ENCODE data around the gene TRIOBP.

The TRIOBP gene

GRCh38 chr22:37747715-37748100 lies 50.9 kb downstream of the TRIOBP start:
- H3K4me3 Mint-ChIP-seq: peak overlapping the region; percentile 89
- peaks cover 2% of the 10 kb centered on the region for H3K27me3 Mint-ChIP-seq (ENCODE audit: low read depth, poor library complexity)
- DNase-seq: no peak
- H3K4me1 Mint-ChIP-seq: peaks cover 73% of the 10 kb centered on the region
- TF ChIP-seq CTCF (IDR thresholded peaks at IDR 0.05): no peak
- no peaks in the 10 kb centered on the region for H3K36me3 Mint-ChIP-seq (ENCODE audit: low read depth)
- no peaks in the 10 kb centered on the region for H3K9me3 Mint-ChIP-seq
- H3K27ac Mint-ChIP-seq: peak overlapping the region; percentile 68

- peak overlapping the region; percentile 89 for H3K4me3 Mint-ChIP-seq
Measured at GRCh38 chr22:37748659-37749058, 51.8 kb downstream of the TRIOBP start.

GRCh38 chr22:37749226-37749625 lies 52.4 kb downstream of the TRIOBP start:
- Mint-ChIP-seq H3K27ac (peak overlapping the region; percentile 45), H3K36me3 (ENCODE audit: low read depth) (peaks cover 4% of the 10 kb centered on the region), H3K27me3 (ENCODE audit: low read depth, poor library complexity) (peaks cover 2% of the 10 kb centered on the region), H3K9me3 (no peaks in the 10 kb centered on the region), H3K4me1 (peaks cover 57% of the 10 kb centered on the region), H3K4me3 (peak overlapping the region; percentile 15)
- no peak for TF ChIP-seq CTCF (IDR thresholded peaks at IDR 0.05)
- DNase-seq: no peak

More at GRCh38 chr22:37748659-37749058, 51.8 kb downstream of the TRIOBP start:
- peak overlapping the region; percentile 89 for H3K27ac Mint-ChIP-seq
- H3K9me3 Mint-ChIP-seq: no peaks in the 10 kb centered on the region
- no peak for DNase-seq
- peaks cover 63% of the 10 kb centered on the region for H3K4me1 Mint-ChIP-seq
- H3K36me3 Mint-ChIP-seq (ENCODE audit: low read depth): peaks cover 4% of the 10 kb centered on the region
- H3K27me3 Mint-ChIP-seq (ENCODE audit: low read depth, poor library complexity): peaks cover 2% of the 10 kb centered on the region
- TF ChIP-seq CTCF (IDR thresholded peaks at IDR 0.05): no peak

GRCh38 chr22:37749831-37750595 lies 53.2 kb downstream of the TRIOBP start:
- Mint-ChIP-seq H3K27ac (no peak overlapping the region), H3K9me3 (no peaks in the 10 kb centered on the region), H3K4me3 (no peak overlapping the region), H3K27me3 (ENCODE audit: low read depth, poor library complexity) (peaks cover 2% of the 10 kb centered on the region), H3K36me3 (ENCODE audit: low read depth) (peaks cover 8% of the 10 kb centered on the region), H3K4me1 (peaks cover 52% of the 10 kb centered on the region)
- no peak for DNase-seq
- no peak for TF ChIP-seq CTCF (IDR thresholded peaks at IDR 0.05)

- no peaks in the 10 kb centered on the region for H3K9me3 Mint-ChIP-seq
- no peak overlapping the region for H3K4me3 Mint-ChIP-seq
- H3K4me1 Mint-ChIP-seq: peaks cover 46% of the 10 kb centered on the region
- H3K27me3 Mint-ChIP-seq (ENCODE audit: low read depth, poor library complexity): no peaks in the 10 kb centered on the region
- H3K27ac Mint-ChIP-seq: no peak overlapping the region
- TF ChIP-seq CTCF (IDR thresholded peaks at IDR 0.05): no peak
- peaks cover 10% of the 10 kb centered on the region for H3K36me3 Mint-ChIP-seq (ENCODE audit: low read depth)
- no peak for DNase-seq
Measured at GRCh38 chr22:37750596-37751162, 53.8 kb downstream of the TRIOBP start.

All from nephron progenitor cell (in vitro differentiated cells).